ENCODE data around the gene FOXM1. TPM values are rescaled to one million over a fixed set of nuclear protein-coding genes. Genes with fewer than 3 reads are reported as not detected.
A peak's percentile ranks its signal among the peaks of the same experiment; 100 is the strongest.

Gene FOXM1
- total RNA-seq, 1 donor from 2014 or later = 5.8 TPM

DNA sequence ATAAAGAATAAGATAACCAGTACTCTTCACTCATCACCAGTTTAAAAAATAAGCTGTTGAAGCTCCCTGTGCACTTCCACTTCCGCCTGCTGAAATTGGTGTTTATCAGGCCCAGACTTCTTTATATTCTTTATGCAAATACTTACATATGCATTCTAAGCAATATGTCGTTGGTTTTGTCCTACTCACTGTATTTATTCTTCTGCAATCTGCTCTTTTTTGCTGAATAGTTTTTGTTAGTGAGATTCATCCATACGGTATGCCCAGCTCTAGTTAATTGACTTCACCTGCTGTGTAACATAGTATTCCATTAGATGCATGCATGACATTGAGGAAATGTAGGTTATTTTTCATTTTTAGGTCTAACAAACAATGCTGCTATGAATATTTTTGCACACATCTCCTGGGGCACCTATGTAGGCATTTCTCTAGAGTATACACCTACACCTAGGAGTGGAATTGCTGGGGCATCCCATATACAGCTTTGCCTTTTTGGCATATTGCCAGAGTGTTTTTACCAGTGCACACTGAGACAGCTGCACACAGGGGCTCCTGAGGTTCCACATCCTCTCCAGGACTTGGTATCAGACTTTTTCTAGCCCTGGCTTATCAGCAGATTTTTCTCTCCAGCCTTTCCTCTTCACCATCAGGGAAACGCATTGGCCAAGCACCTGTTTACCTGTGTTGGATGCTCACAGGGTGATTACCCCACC, 41.1 kb downstream of the FOXM1 start:
- DNase-seq = no peak

DNA sequence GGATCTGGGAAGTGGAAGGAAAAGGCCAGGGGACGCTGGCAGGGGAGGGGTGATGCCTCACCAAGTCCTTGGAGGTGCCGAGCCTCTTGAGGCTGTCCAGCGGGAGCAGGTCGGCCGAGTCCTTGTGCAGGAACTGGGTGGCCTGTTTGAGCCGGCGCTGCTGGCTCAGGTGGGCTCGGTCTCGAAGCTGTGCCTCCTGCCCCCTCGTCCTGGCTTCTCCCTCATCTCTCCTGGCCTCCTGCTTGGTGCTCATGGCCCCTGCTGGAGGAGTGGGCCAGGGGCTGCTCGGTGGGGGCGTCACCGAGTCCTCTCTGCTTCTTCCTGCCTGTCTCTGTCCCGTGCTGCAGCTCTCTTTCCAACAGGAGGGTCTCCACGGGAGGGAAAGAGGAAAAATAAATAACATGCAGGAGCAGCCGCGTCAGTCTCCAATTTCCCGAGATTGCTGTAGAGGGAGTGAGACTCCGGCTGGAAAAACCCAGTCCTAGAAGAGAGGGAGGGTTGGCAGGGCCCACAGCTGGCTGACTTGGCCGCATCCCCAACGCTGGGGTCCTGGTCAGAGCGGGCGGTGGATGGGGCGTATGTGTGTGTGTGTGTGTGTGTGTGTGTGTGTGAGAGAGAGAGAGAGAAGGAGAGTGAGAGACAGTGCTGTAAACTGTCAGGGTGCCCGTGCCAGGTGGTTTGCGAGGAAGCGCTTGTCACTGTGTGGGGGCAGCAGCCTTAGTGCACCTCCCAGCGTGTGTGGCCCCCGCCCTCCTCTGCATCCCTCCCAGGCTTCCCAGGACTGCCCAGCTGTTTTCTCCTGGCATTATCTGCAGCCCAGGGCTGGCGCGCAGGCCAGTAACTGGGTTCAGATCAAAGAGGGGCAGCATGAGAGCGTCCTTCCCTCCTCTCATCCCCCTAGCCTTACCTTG, 42.1 kb downstream of the FOXM1 start, which contains the start of gene NRIP2:
NRIP2 (minus strand) TSS at position 455 of the 911 bp plus-strand sequence; CDS start at position 403, 52 bp downstream.
- peak; percentile 51 for DNase-seq

DNA sequence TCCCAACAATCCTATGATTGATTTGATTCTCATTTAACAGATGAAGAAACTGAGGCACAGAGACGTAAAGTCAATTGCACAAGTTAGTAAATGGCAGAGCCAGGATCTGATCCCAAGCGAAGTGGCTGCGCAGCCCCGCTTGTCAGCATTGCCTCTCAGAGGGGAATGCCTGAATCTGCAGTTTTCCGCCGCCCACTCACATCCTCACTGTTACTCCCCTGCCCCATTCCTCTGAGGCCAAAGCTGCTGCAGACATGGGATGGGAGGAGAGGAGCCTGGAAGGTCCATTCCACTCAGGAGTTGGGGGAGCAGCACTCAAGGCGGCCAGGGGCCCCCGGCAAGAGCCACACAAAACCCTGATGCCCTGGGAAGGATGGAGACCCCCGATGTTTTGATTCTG, 43.2 kb downstream of the FOXM1 start:
- no peak for DNase-seq

DNA sequence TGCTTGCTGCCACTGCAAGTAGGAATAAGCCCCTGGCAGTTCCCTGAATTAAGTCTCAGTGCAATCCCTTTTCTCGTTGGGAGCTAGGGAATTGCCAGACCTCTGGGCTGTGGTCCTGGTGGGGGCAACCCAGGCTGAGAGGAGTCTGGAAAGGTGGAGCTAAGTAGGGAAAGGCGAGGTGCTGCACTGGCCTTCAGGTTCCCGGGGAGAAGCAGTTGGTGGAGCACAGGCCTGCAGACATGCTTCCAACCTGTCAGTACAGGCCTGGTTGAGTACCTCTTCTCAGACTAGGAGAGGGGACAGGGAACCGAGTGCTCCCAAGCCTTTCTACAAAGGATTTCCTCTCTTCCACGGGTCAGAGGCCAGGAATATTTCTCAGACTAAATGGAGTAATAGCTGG, 43.6 kb downstream of the FOXM1 start:
- DNase-seq = no peak

DNA sequence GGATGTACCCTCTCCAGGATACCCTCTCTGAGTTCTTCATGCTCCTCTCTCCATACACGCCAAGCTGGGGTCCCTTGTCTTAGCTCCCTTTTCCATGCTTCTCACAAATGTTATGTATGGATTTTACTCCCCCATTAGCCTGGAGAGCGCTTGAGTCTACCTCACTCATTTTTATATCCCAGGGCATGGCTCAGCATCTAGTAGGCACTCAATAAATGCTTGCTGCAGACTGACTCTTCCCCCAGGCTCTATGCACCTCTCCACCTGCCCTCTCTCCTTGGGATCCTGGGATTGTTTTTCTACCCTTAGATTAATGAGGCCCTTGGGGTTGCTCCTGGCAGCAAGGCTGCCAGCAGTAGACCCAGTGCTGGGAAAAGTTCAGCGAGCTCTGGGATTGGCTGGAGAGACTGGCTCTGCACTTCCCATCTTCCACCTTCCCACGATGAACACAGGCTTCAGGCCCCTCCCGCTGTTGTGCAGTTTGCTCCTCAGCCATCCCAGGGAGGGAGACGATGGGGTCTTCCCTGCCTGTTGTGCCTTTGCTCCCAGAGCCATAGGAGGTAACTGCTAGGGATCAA, 44.3 kb downstream of the FOXM1 start:
- DNase-seq = no peak

DNA sequence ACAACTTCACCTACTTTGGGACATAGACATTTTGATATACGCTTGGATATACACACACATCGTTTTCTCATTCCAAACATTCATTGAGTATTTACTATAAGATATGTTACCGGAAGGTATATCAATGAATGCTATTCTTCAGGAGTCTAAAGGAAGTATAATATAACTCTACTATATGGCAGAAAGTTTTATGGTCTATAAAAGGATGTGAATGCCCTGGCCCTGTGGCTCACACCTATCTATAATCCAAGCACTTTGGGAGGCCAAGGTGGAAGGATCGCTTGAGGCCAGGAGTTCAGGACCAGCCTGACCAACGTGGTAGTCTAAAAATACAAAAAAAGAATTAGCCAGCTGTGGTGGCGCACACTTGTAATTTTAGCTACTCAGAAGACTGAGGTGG, 47.7 kb downstream of the FOXM1 start:
- DNase-seq = no peak

DNA sequence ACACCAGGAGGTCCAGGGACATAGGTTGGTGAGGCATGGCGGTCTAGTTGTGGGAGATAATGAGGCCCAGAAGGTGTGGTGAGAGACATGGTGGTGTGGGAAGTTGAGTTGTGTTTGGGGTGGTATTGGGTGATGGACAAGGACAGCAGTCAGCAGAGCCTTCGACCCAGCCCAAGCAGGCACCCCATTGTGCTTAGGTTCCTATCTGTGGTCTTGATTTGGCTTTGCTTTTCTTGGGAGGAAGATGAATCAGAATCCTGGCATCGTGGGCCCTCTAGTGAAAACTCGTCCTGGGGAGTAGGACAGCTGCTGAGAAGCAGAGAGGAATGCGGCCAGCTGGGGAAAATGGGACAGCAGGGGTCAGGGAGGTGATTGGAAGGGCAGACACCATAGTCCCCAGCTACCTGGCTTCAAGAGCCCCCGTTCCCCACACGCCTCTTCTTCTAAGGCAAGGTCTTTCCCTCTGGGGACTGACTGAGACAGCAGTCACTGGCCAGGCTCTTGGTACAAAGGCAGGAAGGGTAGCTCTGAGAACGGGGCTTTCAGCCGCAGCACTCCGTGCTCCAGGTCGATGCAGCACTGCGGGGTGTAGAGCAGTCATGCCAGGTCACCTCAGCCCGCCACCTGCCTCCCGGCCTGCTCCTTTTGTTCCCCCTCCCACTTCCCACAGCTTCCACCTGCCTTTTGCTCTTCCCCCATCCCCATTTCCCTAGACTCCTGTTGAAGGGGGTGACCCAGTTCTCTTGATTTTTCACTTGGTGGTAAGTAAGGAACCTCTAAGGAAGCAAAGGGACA, 50.1 kb downstream of the FOXM1 start:
- DNase-seq = no peak

DNA sequence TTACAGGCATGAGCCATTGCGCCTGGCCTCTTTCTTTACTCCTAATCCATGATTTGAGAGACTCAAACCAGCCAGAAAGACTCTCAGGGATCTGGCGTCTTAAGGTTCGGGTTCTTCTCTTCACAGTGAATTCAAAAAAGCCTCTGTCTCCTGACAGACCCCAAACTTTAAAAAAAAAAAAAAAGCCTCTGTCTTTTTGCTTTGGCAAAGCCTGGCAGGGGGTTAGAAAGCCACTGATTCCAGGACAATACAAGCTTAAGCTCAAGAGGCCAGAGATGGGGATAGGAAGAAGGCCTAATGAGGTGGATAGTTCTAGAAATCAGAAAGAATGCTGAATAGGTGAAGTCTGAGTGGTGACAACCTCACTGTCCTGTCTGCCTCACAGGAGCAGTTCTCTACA, 50.9 kb downstream of the FOXM1 start:
- no peak for DNase-seq

DNA sequence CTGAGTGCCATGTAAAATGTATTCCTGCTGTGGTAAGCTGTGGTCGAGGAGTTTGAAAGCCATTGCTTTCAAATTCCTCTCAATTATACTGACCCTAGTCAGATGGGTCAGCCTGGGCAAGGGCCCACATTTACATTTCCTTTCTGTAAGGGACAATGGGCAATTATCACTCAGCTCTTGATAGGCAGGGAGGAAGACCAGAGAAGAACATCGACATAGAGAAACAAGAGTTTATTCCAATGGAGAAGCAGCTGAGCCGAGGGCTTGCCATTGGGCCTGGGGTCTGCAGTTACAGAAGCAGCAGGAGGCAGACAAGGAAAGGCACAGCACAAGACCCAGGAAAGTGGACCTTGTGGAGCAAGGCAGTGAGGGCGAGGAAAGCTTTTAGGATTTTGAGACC, 51.8 kb downstream of the FOXM1 start:
- no peak for DNase-seq

DNA sequence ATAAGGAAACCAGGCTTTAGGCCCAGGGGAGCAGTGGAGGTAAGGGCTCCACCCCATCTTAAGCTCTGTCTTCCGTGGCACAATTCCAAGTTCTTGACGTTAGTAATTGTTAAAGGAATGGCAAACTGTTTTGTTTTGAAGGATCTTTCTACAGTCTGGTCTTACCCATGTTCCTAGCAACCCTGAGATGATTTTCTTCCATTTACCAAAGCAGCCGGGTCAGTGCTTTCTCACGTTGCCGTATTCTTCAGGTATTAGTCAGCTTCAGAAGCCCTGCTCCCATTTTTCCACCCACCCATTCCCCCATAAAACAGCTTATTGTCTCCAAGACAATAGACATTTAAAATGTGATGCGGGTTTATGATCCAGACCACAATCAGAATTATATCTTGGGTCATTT, 52.4 kb downstream of the FOXM1 start:
- DNase-seq = no peak

DNA sequence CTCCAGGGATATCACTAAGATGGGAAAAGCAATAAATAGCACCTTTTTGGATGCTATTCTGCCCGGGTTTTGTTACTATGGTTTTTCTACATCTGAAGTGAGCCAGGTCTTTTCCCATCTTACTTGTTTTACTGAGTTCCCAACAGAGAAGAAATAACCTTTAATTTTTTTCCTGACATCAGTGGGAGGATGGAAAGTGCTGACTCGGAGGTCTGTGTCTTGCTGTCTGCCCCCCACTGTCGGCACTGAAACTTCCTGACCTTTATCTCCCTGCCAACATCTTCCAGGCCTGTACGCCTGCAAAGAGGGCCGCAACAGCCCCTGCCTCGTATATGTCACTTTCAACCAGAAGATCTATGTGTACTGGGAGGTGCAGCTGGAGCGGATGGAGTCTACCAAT, 53.5 kb downstream of the FOXM1 start:
- DNase-seq = no peak

DNA sequence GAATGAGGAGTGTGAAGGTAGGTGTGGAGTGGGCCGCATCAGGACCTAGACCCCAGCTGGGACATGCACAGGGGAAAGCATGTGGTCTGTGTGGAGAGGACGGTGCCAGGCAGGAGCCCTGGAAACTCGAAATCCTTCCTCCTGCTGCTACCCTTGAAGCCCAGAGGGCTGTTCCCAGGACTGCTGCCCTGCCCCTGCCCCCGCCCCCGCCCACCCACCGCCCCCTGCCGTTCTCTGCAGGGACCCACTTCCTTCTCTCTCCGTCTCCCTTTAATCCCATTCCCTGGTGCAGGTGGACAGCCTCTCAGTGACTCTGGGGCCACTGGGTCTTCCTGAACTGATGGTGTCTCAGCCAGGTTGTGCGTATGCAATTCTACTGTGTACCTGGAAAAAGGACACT, 56.5 kb downstream of the FOXM1 start:
- DNase-seq = no peak

DNA sequence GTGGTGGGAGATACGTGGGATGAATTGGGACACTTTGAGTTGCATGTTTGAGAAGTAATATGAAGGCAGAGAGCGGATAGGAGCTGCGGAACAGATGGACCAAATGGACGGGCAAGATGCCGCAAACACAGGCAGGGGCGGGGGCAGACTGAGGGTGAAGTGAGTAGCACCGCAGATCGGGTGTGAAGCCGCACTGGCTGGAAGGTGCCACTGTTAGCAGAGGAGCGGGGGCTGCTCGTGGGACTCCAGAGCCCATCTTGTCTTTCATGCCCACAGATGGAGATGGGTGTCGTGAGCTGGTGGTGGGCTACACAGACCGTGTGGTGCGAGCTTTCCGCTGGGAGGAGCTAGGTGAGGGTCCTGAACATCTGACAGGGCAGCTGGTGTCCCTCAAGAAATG, 57.2 kb downstream of the FOXM1 start:
- no peak for DNase-seq

DNA sequence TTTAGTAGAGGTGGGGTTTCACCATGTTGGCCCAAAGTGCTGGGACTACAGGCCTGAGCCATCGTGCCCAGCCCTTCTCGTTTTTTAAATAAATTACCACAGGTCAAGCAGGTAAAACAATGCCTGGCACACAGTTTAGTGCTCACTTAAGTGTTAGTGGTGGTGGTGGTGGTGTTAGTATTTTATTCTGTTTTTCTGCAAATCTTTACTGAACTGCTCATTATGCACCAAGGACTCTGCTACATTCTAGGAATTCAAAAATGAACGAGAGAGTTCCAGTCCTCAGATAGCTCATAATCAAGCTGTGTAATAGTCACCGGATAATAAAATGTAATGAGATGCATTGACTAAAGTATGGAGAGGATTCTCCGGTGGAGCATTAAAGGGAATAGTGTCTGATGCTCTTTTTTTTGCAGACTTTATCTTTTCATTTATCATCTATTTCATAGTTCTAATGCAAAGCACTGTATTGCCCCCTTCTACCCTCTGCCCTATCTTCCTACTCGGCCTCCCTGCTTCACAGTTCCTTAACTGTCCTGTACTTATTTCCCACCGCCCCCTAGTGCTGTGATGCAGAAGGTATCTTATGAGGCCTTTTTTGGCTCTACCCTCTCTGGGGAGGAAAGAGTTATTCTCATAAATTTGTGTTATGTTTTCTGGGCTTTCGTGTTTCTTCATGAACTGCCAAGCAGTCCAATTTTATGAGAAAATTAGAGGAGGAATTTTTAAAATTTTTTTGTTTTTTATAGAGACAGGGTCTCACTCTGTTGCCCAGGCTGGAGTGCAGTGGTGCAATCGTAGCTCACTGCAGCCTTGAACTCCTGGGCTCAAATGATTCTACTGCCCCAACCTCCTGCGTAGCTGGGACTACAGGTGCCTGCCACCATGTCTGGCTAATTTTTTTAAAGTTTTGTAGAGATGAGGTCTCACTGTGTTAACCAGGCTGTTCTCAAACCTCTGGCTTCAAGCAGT, 63.5 kb downstream of the FOXM1 start:
- peak; percentile 59 for DNase-seq

DNA sequence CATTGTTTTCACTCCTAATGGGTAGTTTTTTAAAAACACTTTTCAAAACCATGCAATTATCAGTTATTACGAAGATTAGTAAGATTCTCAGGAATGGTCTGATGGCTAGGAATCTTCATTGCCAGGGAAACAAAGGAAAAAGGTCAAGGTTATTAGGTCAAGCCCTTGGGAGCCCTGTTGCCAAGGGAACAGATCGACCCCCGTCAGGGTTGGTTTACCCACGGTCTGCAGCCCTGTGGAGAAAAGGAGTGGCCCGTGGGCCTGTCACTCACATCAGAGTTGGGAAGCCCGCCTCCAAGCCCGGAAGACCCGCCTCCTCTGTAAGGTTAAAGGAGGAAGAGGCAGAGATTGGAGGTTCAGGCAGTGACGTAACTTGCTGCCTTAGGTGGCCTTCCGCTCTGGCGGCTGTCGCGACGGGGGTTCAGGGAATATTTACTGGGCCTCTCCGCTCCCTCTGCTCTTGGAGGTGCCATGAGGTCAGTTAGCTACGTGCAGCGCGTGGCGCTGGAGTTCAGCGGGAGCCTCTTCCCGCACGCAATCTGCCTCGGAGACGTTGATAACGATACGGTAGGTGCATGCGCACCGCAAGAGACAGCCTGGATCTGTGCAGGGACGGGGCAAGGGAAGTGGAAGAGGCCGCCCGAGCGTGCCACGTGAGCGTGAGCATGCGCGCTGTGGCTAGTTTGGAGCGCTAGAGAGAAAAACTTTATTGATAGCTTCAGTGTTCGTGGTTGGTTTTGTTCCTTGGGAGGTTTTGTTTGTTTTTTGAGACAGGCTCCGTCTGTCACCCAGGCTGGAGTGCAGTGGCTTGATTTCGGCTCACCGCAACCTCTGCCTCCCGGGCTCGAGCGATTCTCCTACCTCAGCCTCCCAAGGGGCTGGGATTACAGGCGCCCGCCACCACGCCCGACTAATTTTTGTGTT, 64.4 kb downstream of the FOXM1 start, which contains the start of gene ITFG2:
ITFG2 (plus strand) TSS at position 379 of the 924 bp plus-strand sequence; CDS start at position 472, 93 bp downstream.
- DNase-seq = peak; percentile 99

DNA sequence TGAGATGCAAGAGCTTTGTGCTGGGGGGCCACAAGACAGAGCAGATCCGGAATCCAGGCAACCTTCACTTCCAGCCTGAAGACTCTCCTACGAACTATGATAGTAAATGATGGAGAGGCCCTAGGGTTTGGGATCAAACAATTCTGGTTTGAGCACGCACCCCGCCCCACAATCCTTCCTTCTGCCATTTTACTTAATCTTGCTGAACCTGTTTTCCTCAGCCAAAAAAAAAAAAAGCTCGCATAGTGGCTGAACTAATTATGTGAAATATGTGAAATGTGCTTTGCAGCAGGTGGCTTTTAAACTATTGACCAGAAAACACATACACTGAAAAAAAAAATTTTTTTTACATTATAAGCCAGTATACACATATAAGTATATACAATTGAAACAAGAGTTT, 65.2 kb downstream of the FOXM1 start:
- DNase-seq = no peak

Measured in skin of body (tissue), 2 donors.